EH (cell line): ENCODE measurements around the gene ARIH1.

Experiments
- DNase-seq: peaks from one replicate; pipeline ENCODE4 v3.0.0-alpha.2; 2015; ENCODE audit warnings: low read depth

Gene ARIH1

DNA sequence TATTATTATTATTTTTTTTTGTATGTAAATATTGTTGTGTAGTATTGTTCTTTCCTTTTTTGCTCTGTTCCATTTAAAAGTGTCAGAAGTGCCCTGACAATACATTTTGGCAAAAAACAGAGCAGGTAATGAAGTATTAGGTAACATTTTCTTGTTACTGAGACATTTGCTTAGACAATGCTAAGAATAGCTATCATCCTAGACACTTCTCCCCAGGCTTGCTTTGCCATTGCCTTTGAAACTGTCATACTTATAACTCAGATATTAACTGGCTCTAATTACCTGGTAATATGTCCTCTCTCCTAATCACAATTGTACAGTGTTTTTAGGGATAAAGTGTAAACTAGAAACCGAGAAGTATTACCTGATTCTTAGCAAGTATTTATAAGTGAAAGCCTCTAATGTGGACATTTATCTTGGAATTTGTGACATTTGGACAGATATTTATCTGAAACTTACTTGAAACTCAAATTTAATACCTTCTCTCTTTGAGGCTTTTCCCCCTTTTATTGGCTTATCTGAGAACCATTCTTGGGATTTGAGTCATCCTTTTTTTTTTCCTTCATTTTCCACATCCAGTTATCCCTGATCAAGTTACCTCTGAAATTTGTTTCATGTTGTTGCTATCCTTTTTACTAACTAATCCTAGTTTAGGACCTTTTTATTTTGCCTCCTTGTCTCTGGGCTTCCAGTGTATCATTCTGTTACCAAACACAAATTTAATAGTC is 13.1 kb downstream of the ARIH1 start:
- peak; percentile 46 for DNase-seq

DNA sequence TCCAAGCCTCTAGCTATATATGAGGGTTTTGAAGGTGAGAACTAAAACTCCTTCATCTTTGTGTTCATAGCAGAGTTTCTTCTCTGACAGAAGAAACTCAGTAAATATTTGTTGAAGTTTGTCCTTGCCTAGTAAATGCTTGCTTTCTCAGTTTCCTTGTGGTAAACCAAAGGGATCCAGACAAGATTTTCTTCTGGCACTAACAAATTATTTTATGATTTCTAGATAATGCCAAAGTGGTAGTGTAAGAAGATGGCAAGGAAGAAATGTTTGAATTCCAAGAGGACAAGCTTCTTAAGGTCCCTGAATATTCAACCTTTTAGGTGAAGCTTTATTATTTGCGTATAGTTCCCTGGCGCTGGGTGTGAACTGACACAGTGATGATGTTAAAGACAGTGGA is 14.4 kb downstream of the ARIH1 start:
- no peak for DNase-seq

DNA sequence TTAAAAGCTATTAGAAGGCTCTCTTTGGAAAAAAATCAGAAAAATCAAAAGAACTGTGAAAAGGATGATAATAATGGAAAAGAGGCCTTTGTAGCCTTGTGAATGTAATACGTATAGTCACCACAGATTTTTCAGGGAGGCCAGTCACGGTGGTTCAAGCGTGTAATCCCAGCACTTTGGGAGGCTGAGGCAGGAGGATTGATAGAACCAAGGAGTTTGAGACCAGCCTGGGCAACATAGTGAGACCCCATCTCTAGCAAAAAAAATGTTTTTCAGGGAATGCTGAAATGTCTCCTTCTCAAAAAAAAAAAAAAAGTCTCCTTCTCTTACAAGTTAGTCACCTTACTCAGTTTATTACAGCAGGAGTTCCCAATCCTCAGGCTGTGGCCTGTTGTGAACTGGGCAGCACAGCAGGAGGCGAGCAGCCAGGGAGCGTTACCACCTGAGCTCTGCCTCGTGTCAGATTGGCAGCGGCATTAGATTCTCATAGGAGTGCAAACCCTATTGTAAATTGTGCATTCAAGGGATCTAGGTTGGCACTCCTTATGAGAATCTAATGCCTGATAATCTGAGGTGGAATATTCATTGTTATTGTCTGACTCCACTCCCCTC is 15.9 kb downstream of the ARIH1 start:
- no peak for DNase-seq

DNA sequence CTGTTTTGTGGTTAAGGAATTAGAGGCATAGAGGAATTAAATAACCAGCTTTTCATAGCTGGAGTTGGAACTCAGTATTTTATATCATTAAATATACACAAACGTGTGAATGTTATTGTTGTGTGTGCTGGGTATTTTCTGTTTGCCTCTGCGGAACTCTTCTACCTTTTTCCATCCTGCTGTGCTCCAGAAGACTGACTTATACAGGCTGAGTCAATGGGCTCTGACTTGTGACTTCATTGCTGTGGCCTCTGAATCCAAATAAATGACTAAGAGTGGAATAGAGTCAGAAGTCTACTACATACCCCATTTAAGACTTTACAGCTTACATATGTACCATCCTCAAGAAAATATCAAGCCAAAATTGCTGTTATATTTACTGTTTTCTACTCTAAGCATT is 17.6 kb downstream of the ARIH1 start:
- peak; percentile 84 for DNase-seq

DNA sequence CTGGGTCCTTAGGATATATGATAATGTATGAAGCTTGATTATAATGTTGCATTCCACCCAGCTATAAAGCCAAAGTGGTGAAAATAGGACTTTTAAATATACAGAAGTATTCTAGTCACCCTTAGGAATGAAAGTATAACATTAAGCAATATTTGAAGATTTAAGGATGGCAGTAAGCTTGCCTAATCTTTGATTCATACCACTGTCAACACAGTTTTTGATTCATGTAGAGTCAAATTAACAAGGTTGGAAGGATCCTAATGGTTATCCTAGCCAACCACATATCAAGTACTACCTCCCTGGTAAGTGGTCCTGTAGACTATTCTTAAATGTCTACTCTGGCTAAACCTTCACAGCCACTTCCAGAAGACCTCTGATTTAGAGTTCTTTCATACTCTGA is 18.6 kb downstream of the ARIH1 start:
- DNase-seq = peak; percentile 29

DNA sequence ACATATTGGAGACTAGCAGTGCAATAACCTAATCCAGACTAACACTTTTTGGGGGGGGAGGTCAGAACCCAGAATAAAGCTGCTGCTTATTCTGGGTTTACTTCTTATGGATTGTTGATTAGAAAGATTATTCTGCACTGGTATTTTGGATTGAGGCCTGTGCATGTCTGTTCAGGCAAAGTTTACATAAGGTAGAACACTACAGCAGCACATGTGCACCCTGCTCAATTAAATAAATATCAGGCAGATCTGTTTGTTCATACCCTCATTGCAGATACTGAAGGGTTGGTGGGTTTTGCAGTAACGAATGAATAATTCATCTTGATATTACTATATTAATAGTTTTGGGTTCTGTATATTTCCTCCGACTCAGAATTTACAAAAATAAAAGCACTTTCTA is 19.1 kb downstream of the ARIH1 start:
- no peak for DNase-seq

DNA sequence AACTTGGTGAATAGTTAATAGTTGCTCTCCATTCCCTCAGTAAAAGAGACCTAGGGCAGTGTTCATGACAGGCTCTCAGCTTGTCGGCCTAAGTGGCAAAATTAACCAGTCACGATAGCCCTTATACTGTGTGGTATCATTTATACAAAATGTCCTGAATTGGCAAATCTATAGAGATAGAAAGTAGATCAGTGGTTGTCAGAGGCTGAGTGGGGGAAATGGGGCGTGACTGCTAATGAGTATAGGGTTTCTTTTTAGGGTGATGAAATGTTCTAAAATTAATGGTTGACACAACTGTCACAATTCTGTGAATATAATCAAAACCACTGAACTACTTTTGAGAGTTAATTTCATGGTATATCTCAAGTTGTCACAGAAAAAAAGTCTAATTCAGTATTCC is 20.9 kb downstream of the ARIH1 start:
- DNase-seq = no peak

DNA sequence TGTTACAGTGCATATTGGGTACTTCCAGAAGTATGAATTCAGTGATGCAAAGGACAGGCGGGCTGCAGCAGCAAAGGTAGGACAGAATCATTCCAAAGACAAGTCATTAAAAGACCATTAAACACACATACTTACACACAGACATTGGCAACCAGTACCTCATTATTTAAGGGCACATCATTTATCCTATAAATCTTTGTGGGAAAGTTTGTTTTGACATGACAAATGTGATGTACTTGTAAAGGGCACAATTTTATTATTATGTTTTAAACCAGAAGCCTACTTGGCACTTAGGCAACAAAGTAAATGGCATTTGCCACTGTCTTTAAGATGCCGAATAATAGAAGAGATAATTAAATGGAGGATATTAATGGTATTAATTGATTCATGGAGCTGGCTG is 22.7 kb downstream of the ARIH1 start:
- no peak for DNase-seq

DNA sequence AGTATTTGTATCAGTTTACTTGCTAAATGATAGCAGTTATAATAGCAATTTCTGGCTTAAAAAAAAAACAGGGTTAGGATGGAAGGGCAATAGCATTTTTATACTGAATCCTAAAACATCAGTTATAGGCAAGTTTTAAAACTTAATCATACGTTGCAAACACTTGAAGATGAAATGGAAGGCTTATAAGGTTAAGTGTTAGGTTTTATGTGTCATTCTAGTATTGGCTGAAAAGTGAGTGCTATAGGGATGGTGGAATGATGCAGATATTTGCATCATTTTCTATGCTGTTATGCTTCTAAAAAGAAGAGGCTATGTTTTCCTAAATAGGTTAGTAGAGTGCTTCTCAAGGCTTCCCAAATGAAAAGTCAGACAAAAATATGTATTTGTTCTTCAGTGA is 23.3 kb downstream of the ARIH1 start:
- no peak for DNase-seq

DNA sequence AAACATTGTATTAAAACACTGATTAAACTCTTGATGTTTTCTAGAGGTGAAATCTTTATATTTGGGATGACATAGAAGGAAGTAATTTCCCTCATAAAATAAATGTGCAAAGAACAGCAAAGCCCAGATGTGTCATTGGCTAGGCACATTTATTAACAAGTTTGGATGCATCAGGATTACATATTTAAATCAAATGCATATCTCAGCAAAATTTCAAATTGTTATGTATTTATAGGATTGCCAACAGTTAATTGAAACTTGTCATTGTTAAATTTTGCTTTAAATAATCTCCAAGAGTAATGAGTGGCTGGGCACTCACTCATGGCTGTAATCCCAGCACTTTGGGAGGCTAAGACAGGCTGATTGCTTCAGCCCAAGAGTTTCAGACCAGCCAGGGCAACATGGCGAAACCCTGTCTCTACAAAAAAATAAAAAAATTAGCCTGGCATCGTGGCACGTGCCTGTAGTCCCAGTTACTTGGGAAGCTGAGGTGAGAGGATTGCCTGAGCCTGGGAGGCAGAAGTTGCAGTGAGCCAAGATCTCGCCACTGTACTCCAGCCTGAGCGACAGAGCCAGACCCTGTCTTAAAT is 28.2 kb downstream of the ARIH1 start:
- DNase-seq = no peak

DNA sequence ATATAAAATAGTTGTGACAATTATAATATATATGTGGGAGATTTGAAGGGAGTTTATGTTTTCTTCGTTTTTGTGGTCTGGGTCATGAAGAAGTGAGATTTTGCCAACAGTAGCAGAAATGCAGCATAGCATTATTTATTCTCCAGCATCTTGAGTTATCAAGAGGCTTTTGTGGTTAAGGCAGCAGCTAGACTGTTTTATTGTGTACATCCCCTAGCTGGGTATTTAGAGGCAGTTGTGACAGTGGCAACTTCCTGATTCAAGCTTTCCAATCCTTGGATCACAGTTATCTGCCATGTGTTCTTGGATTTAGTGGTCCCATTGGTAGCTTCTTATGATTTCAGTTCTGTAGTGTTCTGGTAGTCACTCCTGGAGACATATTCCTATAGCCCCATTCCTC is 29.0 kb downstream of the ARIH1 start:
- DNase-seq = no peak

DNA sequence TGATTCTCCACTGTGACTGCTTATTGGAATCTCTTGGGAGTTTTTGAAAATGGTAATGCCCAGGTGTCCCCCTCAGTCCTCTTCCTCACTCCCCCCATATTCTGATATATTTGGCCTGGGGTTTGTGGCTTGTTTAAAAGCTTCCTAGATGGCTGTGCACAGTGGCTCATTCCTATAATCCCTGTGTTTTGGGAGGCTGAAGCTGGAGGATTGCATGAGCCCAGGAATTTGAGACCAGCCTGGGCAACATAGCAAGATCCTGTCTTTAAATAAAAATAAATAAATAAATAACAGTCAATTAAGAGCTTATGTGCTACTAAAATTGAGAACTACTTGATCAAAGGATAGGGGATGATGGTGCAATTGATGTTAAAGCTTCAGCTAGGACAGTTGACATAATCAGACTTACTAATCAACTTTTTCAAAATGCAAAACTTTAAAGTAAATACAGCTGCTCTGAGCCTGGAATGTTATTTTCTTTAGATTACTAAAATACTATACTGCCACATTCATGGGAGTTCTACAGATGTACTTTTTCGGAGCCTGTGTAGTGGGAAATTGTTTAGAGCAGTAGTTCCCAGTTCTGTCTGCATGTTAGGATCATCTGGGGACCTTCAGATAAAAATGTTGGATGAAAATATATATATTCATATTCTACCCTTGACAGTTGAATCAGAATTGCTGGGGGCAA is 33.4 kb downstream of the ARIH1 start:
- no peak for DNase-seq

DNA sequence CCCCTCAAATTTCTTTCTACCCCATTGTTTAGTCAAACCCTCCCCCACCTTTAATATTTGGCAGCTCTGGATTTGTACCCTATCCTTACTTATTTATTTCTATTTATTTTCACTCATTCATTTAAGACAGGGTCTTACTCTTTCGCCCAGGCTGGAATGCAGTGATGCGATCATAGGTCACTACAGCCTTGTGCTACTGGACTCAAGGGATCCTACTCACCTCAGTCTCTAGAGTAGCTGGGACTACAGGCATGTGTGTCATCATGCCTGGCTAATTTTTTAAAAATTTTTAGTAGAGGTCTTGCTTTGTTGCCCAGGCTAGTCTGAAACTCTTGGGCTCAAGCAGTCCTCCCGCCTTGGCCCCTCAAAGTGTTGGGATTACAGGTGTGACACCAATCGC is 35.4 kb downstream of the ARIH1 start:
- no peak for DNase-seq

DNA sequence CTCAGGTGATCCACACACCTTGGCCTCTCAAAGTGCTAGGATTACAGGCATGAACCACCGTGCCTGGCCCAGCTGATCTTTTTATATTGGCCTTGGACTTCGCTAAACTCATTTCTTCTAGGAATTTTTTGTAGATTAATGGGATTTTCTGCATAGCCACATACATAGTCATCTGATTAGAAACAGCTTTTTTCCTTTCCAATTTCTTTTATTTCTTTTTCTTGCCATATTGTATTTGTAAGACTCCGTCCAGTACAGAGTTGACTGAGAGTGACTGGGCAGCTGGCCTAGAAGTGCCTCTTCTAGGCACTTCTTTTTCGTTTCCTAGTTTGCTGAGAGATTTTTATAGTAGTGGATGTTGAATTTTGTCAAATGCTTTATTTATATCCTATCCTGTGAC is 37.4 kb downstream of the ARIH1 start:
- peak; percentile 33 for DNase-seq

DNA sequence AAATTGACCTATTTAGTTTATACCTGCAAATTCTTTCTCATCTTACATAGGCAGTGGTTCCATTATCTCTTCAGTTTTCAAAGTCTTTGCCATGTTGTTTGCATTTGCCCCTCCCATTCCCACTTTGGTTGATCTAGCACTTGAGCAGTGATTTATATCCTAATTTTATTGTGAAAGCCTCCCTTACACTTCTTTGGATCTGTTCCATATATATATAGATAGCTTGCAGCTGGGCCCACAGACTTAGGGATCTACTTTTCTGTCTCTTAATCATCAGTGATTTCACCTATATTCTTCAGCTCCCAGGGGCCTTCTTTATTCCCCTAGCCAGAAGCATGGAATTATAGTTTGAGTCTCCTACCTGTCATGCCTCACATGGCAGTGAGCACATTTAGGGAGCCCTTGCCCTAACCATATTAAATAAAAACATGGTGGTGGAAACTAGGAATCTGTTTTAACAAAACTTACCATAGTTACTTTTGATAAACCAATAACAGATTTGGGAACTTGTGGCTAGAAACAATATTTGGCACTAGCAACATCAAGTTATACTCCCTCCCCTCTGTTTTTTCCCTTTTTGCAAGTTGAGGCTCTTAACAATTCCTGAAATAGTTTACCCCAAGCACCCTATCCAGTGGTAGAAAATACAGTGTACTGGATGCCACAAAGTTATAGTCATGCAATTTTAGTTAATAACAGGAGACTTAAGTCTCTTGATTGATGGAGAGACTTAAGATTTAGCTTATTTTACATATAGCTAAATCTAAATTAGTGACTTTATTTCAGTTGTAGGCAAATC is 41.7 kb downstream of the ARIH1 start:
- DNase-seq = peak; percentile 65

DNA sequence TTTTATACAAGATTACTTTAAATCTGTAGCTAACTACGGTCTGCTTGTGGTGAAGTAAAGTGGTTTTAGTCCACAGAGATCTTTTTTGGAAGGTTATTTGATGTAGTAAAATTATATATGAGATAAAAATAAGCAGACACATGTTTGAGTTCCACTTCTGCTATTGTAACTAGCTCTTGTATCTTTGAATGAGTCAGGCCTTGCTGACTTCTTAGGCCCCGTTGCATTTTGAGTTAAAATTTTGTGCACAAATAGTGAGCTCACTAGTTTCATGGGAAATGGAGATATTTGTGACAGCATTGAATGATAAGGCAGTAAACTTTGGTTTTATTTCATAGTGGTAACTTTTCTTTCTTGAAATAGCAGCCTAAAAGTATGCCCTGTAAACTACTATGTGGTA is 42.6 kb downstream of the ARIH1 start:
- DNase-seq = no peak

DNA sequence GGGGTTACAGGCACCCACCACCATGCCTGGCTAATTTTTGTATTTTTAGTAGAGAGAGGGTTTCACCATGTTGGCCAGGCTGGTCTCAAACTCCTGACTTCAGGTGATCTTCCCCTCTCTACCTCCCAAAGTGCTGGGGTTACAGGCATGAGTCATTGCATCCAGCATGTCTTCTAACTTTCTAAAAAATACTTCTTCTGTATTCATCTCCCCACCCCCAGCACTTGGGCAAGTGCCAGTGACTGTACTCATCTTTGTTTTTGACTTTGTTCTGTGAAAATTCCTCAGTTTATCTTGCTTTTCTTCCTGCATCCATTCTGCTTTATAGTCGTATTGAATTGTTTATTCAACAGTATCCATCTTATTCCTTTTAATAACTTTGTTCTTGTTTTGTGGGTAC is 47.6 kb downstream of the ARIH1 start:
- DNase-seq = peak; percentile 52

DNA sequence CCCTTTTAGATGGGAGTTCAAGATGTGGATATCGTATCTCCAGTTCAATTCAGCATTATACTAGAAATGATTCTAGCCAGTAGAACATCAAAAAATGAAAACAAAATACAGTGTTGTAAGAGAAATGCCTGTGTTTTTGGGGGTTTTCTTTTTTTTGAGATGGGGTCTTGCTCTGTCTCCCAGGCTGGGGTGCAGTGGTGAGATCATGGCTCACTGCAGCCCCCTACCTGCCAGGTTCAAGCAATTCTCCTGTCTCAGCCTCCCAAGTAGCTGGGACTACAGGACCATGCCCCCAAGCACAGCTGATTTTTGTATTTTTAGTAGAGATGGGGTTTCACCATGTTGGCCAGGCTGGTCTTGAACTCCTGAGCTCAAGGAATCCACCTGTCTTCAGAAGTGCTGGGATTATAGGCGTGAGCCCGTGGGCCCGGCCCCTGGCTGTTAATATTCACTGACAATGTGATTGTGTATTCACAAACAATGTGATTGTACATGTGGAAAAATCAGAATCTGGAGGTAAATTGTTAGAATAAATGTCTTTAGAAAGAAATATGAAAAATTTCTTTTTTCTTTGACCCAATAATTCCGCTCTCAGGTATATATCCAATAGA is 59.0 kb downstream of the ARIH1 start:
- peak; percentile 13 for DNase-seq

DNA sequence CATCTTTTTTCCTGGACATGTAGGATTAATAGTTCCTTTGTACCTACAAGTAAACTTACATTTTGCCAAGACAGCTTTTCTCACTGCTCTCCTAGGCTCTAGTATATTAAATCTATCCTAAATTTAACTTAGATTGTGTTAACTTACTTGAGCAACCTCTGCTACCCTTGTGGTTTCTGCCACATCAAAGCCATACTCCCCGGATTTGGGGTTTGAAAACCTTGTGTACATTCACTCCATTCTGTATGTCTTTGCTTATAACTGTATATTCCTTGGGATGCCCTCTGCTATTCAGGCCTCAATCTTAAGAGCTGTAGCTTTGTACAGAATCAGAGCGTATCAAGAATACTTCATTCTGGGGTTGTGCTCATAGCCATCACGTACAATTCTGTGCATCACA is 60.4 kb downstream of the ARIH1 start:
- DNase-seq = no peak

DNA sequence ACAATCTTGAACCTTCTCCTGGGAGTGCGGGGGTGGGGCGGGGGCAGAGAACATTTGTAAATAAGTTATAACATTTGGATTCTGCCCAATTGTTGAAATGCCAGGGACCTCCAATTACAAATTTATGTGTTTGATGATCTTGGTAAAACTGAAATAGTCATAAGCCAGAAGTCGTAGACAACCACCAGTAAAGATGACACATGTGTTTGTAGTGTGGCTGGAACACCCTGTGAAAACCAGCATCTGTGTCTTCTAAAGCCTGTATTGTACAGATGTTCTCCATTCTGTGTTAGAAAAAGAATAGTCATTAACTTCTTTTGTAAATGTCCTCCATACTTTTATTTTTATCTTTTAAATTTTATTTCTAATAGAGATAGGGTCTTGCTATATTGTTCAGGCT is 61.8 kb downstream of the ARIH1 start:
- no peak for DNase-seq

DNA sequence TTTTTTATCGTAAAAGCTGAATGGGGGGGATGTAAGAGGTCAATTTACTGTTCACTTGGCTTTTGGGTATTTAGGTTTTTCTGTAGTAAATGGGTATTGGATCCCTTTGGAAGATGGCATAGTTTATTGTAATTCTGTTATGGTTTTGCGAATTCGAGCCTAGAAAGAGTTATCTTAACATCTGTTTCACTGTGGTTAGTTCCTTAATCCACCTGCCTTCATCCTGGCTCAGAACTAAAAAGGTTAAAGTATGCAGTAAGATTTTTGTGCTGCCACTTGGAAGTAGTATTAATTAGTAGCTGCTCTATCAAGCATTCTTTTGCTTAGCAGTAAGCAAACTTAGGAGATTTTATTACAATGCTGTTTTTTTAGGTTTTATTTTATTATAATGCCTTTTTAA is 62.4 kb downstream of the ARIH1 start:
- no peak for DNase-seq

DNA sequence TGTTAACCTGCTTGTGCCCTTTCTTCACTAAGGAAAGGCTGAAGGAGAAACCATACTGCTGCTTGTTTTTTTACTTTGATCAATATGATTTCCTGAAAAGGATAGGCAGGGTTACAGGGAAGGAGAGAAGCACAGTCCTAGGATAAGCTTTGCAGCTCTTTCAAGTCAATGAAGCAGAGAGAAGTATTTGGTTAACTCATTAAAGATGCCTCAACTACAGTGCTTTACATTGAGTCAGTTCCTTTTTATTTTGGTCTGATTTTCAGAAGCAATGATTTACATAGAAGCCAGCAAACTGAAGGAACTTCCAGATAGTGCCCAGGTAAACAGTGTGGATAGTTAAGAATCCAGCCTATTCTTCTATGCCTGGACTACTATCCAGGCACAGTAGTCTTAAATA is 64.8 kb downstream of the ARIH1 start:
- no peak for DNase-seq
